HG03558 (cell line): ENCODE measurements around the gene DACT1.

Source experiments
- ATAC-seq: cut with Tn5 transposase; IDR thresholded peaks from one replicate; pipeline ENCODE4 v1.9.1; 2021; ENCODE audit warnings: moderate number of reproducible peaks; ENCODE audit not compliant: unreplicated experiment; ENCODE audit errors: extremely low read depth

The DACT1 gene

DNA sequence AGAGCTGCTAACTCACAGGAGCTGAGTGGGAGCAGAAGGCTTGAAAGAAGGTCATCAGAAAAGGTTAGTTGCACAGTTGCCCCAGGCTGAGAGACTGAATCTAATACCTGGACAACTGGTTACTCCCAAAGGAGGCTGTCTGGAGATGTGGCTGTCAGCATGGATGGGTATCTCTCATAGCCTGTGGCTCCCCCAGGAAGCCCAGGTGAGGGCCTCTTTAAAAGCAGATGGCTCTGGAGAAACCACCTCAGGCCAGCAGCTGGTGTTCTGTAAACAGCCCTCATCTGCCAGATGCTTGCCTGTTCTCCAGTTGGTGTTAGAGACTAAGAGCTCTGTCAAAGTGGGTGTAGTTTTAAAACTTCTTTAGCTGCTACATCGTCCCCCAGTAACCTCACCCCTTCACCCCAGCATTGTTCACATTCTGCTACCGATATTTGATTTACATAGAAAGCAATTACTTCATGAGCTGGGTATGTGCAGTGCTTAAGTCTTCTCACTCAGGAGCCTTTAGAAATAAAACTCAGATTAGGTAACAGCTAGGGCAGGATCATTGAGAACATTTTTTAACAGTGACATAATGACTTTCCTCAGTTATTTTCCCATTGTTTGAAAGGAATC lies 25.8 kb downstream of the DACT1 start:
- ATAC-seq: no peak

- ATAC-seq: no peak
Observed at GRCh38 chr14:58665773-58666500, 28.2 kb downstream of the DACT1 start.

GRCh38 chr14:58666737-58667136 lies 29.0 kb downstream of the DACT1 start:
- no peak for ATAC-seq

DNA sequence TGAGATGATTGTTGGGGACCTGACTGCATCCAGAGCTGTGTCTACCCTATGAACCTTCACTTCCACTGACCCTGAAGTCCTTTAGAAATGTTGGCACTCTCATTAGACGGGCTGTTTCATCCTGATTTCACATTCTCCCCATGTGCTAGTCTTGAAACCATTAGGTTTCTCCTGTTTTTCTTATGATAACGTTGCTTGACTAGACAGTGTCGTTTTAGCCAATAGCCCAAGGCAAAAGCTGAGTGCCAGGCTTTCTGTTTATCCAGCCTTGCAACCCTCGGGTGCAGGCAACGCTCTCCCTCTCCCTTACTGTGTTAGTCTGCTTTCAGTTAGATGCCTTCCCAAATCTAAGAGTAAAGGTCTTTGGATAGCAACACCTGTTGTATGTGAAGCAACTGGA lies 30.1 kb downstream of the DACT1 start:
- no peak for ATAC-seq

DNA sequence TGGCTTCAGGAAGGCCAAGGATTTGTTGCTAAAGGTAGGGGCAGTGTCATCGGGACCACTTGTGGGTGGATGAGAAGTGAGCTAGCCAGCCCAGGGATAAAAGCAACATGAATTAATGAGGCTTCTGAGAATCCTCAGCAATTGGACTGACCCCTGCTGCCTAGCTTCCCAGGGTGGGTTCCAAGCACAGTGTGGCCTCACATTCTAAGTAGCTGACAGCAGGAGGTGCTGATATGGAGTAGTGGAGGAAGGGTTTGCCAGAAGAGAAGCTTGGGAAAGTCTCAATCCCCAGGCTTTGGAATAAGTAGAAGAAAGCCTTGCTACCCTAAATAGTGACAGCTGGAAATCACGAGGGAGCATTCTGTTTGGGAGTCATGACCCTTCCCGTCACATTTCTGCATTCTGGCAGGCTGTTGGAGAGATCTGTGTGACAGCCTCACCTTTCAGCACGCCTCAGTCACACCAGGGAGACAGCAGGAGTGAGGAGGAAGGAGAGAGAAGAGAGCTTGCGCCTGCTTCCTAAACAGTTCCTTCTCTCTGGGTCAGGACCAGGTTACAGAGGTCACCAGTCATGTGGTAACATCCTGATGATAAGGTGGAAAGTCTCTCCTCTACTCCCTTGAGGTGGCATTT lies 31.2 kb downstream of the DACT1 start:
- ATAC-seq: no peak

GRCh38 chr14:58669556-58670200 lies 31.9 kb downstream of the DACT1 start:
- ATAC-seq: no peak

GRCh38 chr14:58671024-58671423 lies 33.3 kb downstream of the DACT1 start:
- no peak for ATAC-seq

- no peak for ATAC-seq
Observed at GRCh38 chr14:58671436-58671835, 33.7 kb downstream of the DACT1 start.

- no peak for ATAC-seq
Observed at GRCh38 chr14:58673722-58674121, 36.0 kb downstream of the DACT1 start.

- ATAC-seq: no peak
Observed at GRCh38 chr14:58677001-58677400, 39.2 kb downstream of the DACT1 start.

- ATAC-seq: no peak
Observed at GRCh38 chr14:58677517-58677916, 39.8 kb downstream of the DACT1 start.

- no peak for ATAC-seq
Observed at GRCh38 chr14:58677996-58678395, 40.2 kb downstream of the DACT1 start.

GRCh38 chr14:58680698-58681097 lies 42.9 kb downstream of the DACT1 start:
- no peak for ATAC-seq

GRCh38 chr14:58687232-58687795 lies 49.6 kb downstream of the DACT1 start:
- ATAC-seq: no peak

GRCh38 chr14:58690801-58691516 lies 53.2 kb downstream of the DACT1 start:
- ATAC-seq: no peak

DNA sequence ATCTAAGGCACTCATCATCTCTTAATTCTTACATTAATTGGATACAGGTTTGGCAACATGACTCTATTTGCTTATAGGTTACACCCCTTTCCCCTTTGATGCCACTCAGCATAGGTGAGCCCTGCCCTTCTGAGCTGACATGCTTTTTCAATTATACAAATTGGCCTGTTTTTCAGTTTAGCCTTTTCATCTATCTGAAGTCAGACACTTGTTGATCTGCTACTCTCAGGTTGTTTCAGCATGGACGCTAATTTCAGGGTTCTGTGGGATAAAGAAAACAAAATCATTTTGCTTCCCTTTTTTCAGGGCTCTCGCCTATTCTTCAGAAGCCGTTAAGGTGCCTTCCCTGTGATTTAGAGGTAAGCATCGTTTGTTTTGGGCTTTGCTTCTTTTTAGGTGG lies 55.3 kb downstream of the DACT1 start:
- ATAC-seq: no peak

GRCh38 chr14:58695514-58695913 lies 57.8 kb downstream of the DACT1 start:
- no peak for ATAC-seq

GRCh38 chr14:58697266-58697929 lies 59.6 kb downstream of the DACT1 start:
- ATAC-seq: no peak
